KMS-11 (cell line): ENCODE data around the gene ARID4B.

Experiments
- H2AFZ ChIP-seq: fragments of 200-600 bp; sonication (generic); 2 replicates; pipeline ENCODE4 v1.6.1; 2016; ENCODE audit warnings: antibody characterized with exemption, mixed run types, low read depth
- H3K27ac ChIP-seq: fragments of 200-600 bp; sonication (generic); 2 replicates; pipeline ENCODE4 v1.6.1; 2016; ENCODE audit warnings: mild to moderate bottlenecking, mixed run types
- H3K27me3 ChIP-seq: fragments of 200-600 bp; sonication (generic); 2 replicates; pipeline ENCODE4 v1.6.1; 2017; ENCODE audit warnings: mild to moderate bottlenecking, low read depth, mixed run types, moderate library complexity; ENCODE audit not compliant: insufficient read depth
- H3K36me3 ChIP-seq: fragments of 200-600 bp; sonication (generic); 2 replicates; pipeline ENCODE4 v1.6.1; 2017; ENCODE audit warnings: mild to moderate bottlenecking, mixed run types; ENCODE audit not compliant: insufficient read depth
- H3K4me1 ChIP-seq: fragments of 200-600 bp; sonication (generic); 2 replicates; pipeline ENCODE4 v1.6.1; 2016; ENCODE audit warnings: mild to moderate bottlenecking, low read depth, mixed run types; ENCODE audit not compliant: poor library complexity, severe bottlenecking
- H3K4me2 ChIP-seq: fragments of 200-600 bp; sonication (generic); 2 replicates; pipeline ENCODE4 v1.7.0; 2016; ENCODE audit warnings: mild to moderate bottlenecking, mixed run types
- H3K4me3 ChIP-seq: fragments of 200-600 bp; sonication (generic); IDR thresholded peaks from 2 replicates; pipeline ENCODE4 v1.6.1; 2017; ENCODE audit warnings: low read depth, low read length, mixed read lengths; ENCODE audit not compliant: insufficient read depth
- H3K79me2 ChIP-seq: fragments of 200-600 bp; sonication (generic); 2 replicates; pipeline ENCODE4 v1.6.1; 2016; ENCODE audit warnings: low read depth, mixed run types; ENCODE audit not compliant: insufficient read depth
- H3K9ac ChIP-seq: fragments of 200-600 bp; sonication (generic); 2 replicates; pipeline ENCODE4 v1.6.1; 2016; ENCODE audit warnings: mild to moderate bottlenecking, mixed run types
- H4K20me1 ChIP-seq: fragments of 200-600 bp; sonication (generic); 2 replicates; pipeline ENCODE4 v1.6.1; 2016; ENCODE audit warnings: mild to moderate bottlenecking, mixed run types; ENCODE audit not compliant: insufficient read depth
- CTCF ChIP-seq: fragments of 200-600 bp; sonication (generic); conservative IDR thresholded peaks from 2 replicates; pipeline ENCODE4 v1.6.1; 2017; ENCODE audit warnings: low read depth, mild to moderate bottlenecking, antibody characterized with exemption, low read length, moderate library complexity, mixed read lengths

The ARID4B gene

DNA sequence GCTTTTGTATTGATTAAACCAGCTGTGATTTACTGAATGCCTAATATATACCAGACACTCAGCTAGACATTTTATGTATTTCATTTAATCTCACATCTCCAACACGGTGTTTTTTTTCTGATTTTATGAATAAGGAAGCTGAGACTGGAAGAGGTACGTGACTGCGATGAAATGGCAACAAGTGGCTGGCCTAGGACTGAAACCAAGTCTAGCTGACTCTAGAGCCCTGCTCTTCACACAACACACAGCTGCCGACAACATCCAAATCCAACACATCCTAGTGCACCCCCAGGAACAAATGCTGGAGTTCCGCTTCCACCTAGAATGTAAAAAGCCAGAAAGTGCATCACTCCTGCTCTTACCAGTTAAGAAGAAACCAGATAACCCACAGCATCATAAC is 188.7 kb downstream of the ARID4B start:
- no peak overlapping the region for H3K9ac ChIP-seq
- H3K4me3 ChIP-seq, result no peak overlapping the region
- H2AFZ ChIP-seq, result no peak overlapping the region
- H3K4me1 ChIP-seq, result no peaks in the 10 kb centered on the region
- H3K36me3 ChIP-seq, result peaks cover 5% of the 10 kb centered on the region; the same call in 1 of the 2 replicates
- no peaks in the 10 kb centered on the region for H4K20me1 ChIP-seq
- no peak for TF ChIP-seq CTCF
- H3K27ac ChIP-seq, result no peak overlapping the region
- no peaks in the 10 kb centered on the region for H3K27me3 ChIP-seq
- H3K79me2 ChIP-seq, result 0 out of 2 replicates have a peak, but pooled peaks cover 3% of the 10 kb centered on the region
- H3K4me2 ChIP-seq, result no peak overlapping the region

DNA sequence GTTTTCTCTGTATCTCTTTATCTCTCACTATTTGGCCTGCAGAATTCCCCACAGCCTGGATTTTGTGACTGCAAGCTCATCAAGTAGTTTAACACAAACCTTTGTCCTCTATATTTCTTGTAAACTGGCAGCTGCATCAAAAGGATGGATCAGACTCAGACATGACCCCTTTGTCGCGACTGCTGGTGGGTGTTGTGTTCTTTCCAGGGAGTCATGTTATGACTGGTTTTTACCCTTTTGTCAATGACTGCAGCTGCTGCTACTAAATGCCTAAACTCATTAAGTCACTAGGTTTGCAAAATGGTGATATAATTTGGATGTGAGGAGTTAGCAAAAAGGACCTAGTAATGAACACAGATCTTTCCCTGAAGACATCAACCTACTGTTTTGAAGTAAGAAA is 189.2 kb downstream of the ARID4B start:
- no peak overlapping the region for H2AFZ ChIP-seq
- no peak overlapping the region for H3K9ac ChIP-seq
- H3K27me3 ChIP-seq, result no peaks in the 10 kb centered on the region
- no peak overlapping the region for H3K27ac ChIP-seq
- H3K79me2 ChIP-seq, result no peaks in the 10 kb centered on the region
- no peaks in the 10 kb centered on the region for H4K20me1 ChIP-seq
- no peak overlapping the region for H3K4me2 ChIP-seq
- H3K4me1 ChIP-seq, result no peaks in the 10 kb centered on the region
- H3K4me3 ChIP-seq, result no peak overlapping the region
- no peak for TF ChIP-seq CTCF
- peaks cover 5% of the 10 kb centered on the region; the same call in 1 of the 2 replicates for H3K36me3 ChIP-seq

DNA sequence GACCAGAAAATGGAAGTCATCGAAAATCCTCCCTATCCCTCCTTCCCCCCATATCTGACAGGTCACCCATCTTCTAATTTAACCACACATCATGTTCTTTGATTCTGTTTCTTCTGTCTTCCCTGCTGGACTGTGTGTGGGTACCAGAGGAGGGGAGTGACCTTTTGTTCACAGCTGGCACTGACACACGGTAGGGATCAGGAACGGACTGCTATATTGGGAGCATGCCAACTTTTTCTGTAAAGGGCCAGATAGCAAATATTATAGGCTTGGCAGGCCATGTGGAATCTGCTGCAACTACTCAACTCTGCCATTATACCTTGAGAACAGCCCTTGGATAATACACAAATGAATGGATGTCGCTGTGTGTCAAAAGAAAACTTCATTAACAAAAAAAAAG is 191.9 kb downstream of the ARID4B start:
- Histone ChIP-seq H2AFZ (no peak overlapping the region), H4K20me1 (no peaks in the 10 kb centered on the region), H3K4me1 (peaks cover 7% of the 10 kb centered on the region), H3K9ac (no peak overlapping the region), H3K27ac (no peak overlapping the region), H3K4me3 (no peak overlapping the region), H3K27me3 (no peaks in the 10 kb centered on the region), H3K79me2 (no peaks in the 10 kb centered on the region), H3K4me2 (no peak overlapping the region), H3K36me3 (peaks cover 5% of the 10 kb centered on the region; the same call in 1 of the 2 replicates)
- TF ChIP-seq CTCF, result no peak

GRCh38 chr1:235134171-235134570 is 193.8 kb downstream of the ARID4B start:
- Histone ChIP-seq H3K4me2 (no peak overlapping the region), H3K9ac (no peak overlapping the region), H3K79me2 (no peaks in the 10 kb centered on the region), H3K27me3 (no peaks in the 10 kb centered on the region), H2AFZ (no peak overlapping the region), H3K27ac (no peak overlapping the region), H3K36me3 (peaks cover 5% of the 10 kb centered on the region; the same call in 1 of the 2 replicates), H4K20me1 (no peaks in the 10 kb centered on the region), H3K4me1 (peaks cover 11% of the 10 kb centered on the region), H3K4me3 (no peak overlapping the region)
- no peak for TF ChIP-seq CTCF
